Right cardiac atrium (tissue), 5 donors: Measurements from ENCODE around the gene SYNPO2L. TPM values are rescaled to one million over a fixed set of nuclear protein-coding genes. Genes with fewer than 3 reads are reported as not detected.

Experiments
- ATAC-seq, 2 donors: fragments of 200-7000 bp; cut with Tn5 transposase; one replicate each; pipeline versions ENCODE4 v1.8.0 to v1.9.1; 2020; ENCODE audit warnings: moderate library complexity in 2 of 2, mild to moderate bottlenecking in 1 of 2
- DNase-seq, 3 donors: peaks; one replicate each; pipeline ENCODE4 v3.0.0-alpha.2; 2020
- H3K27ac ChIP-seq: one replicate; pipeline ENCODE4 v1.5.1; 2013; ENCODE audit warnings: mild to moderate bottlenecking, low read length, control low read depth, moderate library complexity
- H3K27me3 ChIP-seq: one replicate; pipeline ENCODE4 v1.6.1; 2013; ENCODE audit not compliant: control insufficient read depth, insufficient read depth
- H3K4me1 ChIP-seq: one replicate; pipeline ENCODE4 v1.6.1; 2013; ENCODE audit warnings: low read length; ENCODE audit not compliant: control insufficient read depth, insufficient read depth
- H3K4me3 ChIP-seq: one replicate; pipeline ENCODE4 v1.5.1; 2013; ENCODE audit warnings: low read length, control low read depth
- H3K9me3 ChIP-seq: one replicate; pipeline ENCODE4 v1.6.1; 2013; ENCODE audit warnings: low read length; ENCODE audit not compliant: control insufficient read depth
- WGBS: extraction: QIAGEN DNeasy Blood & Tissue Kit; methylation state at CpG from one replicate; pipeline ENCODE4 v1.1.7; 2013; 5-methylcytosine and 5-hydroxymethylcytosine counted together
- intact Hi-C, 4 donors: fragments of 100-400 bp; cut with DNase I; formaldehyde crosslinking; loops; one replicate each; pipeline versions ENCODE4 v1.11.0 to v1.14.0; 2022 to 2023
- polyA plus RNA-seq: library from polyadenylated mRNA; stranded (reverse); fragments of 200-250 nt; gene quantifications from one replicate; pipeline ENCODE4 v1.2.3, GENCODE V29; 2013
- total RNA-seq, 4 donors: library from RNA; stranded (reverse); fragmentation: NEBNext Ultra II Directional; extraction: Animal tissue kit (Norgen Biotek cat#: 25700); gene quantifications; one replicate each; pipeline ENCODE4 v1.2.1, GENCODE V29; 2021
- donor health status: healthy with polysubstance abuse.
- donor health status: DM: no; HTN: yes; CAD: no.
- donor health status: DM: no; HTN: no; CAD: no.
- donor health status: DM: no; HTN: yes; CAD: no; lungs with severe emphysema.
- donor health status: DM: yes; HTN: yes; CAD: no.

The SYNPO2L gene
- total and polyA plus RNA-seq, 5 donors: 140 to 313 (median 202) TPM

DNA sequence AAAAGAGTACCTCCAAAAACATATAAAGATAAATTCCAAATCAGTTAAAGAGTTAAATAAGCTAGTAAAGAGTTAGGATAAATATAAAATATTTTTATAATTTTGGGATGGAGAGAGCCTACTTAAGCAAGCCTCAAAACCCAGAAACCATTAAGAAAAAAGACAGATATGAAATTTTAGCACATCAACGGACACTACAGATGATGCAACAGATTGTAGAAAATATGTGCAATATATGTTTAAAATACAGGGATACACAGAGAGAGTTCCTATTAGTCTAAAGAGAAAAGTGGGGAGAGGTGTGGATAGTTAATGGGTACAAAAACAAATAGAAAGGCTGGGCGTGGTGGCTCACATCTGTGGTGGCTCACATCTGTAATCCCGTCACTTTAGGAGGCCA lies 41.1 kb downstream of the SYNPO2L start:
- no peak for DNase-seq

DNA sequence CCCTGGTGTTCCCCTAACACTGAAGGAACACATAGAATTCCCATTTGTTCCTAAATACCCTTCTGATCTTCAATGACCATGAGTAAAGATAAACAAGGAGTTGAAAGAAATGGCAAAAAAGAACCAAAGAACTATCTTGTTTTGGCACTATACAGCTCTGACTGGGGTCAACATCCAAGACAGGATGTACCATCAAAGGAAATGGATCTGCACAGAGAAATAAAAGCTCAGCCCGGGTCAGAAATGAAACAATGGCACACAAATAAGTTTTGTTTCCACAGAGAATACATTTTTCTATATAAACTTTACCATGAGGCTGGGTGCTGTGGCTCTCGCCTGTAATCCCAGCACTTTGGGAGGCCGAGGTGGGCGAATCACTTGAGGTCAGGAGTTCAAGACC lies 46.7 kb downstream of the SYNPO2L start:
- no peaks in the 10 kb centered on the region for H3K4me1 ChIP-seq
- no peaks in the 10 kb centered on the region for H3K9me3 ChIP-seq
- ATAC-seq (no peak), DNase-seq (no peak)
- WGBS: 84% methylated on average over 4 of the region's 4 CpGs
- H3K27me3 ChIP-seq: no peaks in the 10 kb centered on the region
- no peak overlapping the region for H3K27ac ChIP-seq
- H3K4me3 ChIP-seq: no peak overlapping the region
- intact Hi-C loops: no loop called here

More for the DNA sequence above, 41.1 kb downstream of the SYNPO2L start:
- H3K27me3 ChIP-seq: no peaks in the 10 kb centered on the region
- 94% methylated on average over 3 of the region's 3 CpGs for WGBS
- ATAC-seq: no peak
- no peaks in the 10 kb centered on the region for H3K4me1 ChIP-seq
- intact Hi-C loops: no loop called here
- H3K9me3 ChIP-seq: no peaks in the 10 kb centered on the region
- H3K27ac ChIP-seq: no peak overlapping the region
- H3K4me3 ChIP-seq: no peak overlapping the region

DNA sequence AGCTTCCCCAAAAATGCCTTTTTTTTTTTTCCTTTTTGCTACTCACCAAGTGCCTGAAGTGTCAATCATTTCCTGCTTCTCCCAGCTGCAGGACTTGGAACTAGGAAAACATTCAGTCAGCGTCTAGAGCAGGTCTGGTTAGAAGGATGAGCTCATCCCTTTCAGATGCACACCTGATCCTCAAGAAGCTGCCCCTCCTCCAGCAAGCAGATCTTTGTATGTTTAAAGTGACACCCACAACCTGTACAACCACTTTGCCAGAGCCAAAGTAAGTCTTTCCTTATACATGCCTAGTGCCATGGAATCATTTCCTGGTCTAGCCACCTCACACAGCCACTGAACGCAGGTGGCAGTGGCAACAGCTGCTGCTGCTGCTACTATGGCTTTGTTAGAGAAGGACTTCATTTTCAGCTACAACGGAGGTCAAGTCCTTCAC lies 54.3 kb downstream of the SYNPO2L start:
- Histone ChIP-seq H3K9me3 (no peaks in the 10 kb centered on the region), H3K27me3 (no peaks in the 10 kb centered on the region), H3K4me1 (no peaks in the 10 kb centered on the region), H3K27ac (no peak overlapping the region), H3K4me3 (no peak overlapping the region)
- intact Hi-C loops: no loop called here
- WGBS: 49% methylated on average over 3 of the region's 3 CpGs
- DNase-seq (no peak), ATAC-seq (peak in 1 of 2 donors; percentile 38)

DNA sequence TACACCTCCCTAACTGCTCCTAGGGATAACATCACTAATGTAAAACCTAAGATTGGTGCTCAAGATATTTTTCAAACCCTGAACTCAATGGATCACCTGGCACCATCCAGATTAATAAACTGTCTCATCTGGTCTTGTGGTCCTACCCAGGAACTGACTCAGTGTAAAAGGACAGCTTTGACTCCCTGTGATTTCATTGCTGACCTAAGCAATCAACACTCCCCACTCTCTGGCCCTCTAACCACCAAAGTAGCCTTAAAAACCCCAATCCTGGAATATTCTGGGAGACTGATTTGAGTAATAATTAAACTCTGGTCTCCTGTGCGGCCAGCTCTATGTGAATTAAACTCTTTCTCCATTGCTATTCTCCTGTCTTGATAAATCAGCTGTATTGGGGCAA lies 58.5 kb downstream of the SYNPO2L start:
- Histone ChIP-seq H3K27ac (no peak overlapping the region), H3K9me3 (no peaks in the 10 kb centered on the region), H3K4me1 (no peaks in the 10 kb centered on the region), H3K4me3 (no peak overlapping the region), H3K27me3 (no peaks in the 10 kb centered on the region)
- DNase-seq (no peak), ATAC-seq (no peak)
- intact Hi-C loops: no loop called here
- WGBS: 96% methylated on average over 1 of the region's 1 CpG

Other genes with a start within 250 kb of the SYNPO2L start
- gene ANXA7, start 242.0 kb downstream of the SYNPO2L start, total RNA-seq: 100 to 1,000 TPM in 3 of 4 donors, 10 to 100 TPM in 1; 98.4 to 122 (median 113) TPM
- 78.6 TPM for gene ANXA7, start 242.0 kb downstream of the SYNPO2L start, polyA plus RNA-seq
- gene MSS51, start 222.5 kb downstream of the SYNPO2L start, total RNA-seq: 1 to 10 TPM; 1.1 to 2.1 (median 1.4) TPM
- 1.4 TPM for gene MSS51, start 222.5 kb downstream of the SYNPO2L start, polyA plus RNA-seq
- 10 to 100 TPM; 50.3 to 61.3 (median 57.1) TPM for gene PPP3CB, start 160.0 kb downstream of the SYNPO2L start, total RNA-seq
- gene PPP3CB, start 160.0 kb downstream of the SYNPO2L start, polyA plus RNA-seq: 34.5 TPM
- gene USP54, start 64.7 kb downstream of the SYNPO2L start, total RNA-seq: 10 to 100 TPM; 23.5 to 65.6 (median 24.0) TPM
- 7.5 TPM for gene USP54, start 64.7 kb downstream of the SYNPO2L start, polyA plus RNA-seq
- gene MYOZ1, start 14.6 kb downstream of the SYNPO2L start, total RNA-seq: 100 to 1,000 TPM in 1 of 4 donors, 10 to 100 TPM in 3; 19.5 to 101 (median 52.3) TPM
- 72.6 TPM for gene MYOZ1, start 14.6 kb downstream of the SYNPO2L start, polyA plus RNA-seq
- gene AGAP5, start 42.1 kb upstream of the SYNPO2L start, total RNA-seq: 1 to 10 TPM; 3.1 to 4.6 (median 3.7) TPM
- gene AGAP5, start 42.1 kb upstream of the SYNPO2L start, polyA plus RNA-seq: 2.8 TPM
- 10 to 100 TPM; 43.7 to 50.9 (median 46.2) TPM for gene SEC24C, start 88.3 kb upstream of the SYNPO2L start, total RNA-seq
- gene SEC24C, start 88.3 kb upstream of the SYNPO2L start, polyA plus RNA-seq: 30.6 TPM
- gene CHCHD1, start 126.0 kb upstream of the SYNPO2L start, total RNA-seq: 10 to 100 TPM; 20.6 to 28.1 (median 23.2) TPM
- gene CHCHD1, start 126.0 kb upstream of the SYNPO2L start, polyA plus RNA-seq: 76.8 TPM
- 10 to 100 TPM; 53.3 to 67.3 (median 62.9) TPM for gene ZSWIM8, start 129.6 kb upstream of the SYNPO2L start, total RNA-seq
- gene ZSWIM8, start 129.6 kb upstream of the SYNPO2L start, polyA plus RNA-seq: 61.2 TPM
- 10 to 100 TPM; 13.8 to 17.5 (median 15.5) TPM for gene NDST2, start 155.6 kb upstream of the SYNPO2L start, total RNA-seq
- gene NDST2, start 155.6 kb upstream of the SYNPO2L start, polyA plus RNA-seq: 9.6 TPM
- gene CAMK2G, start 218.5 kb upstream of the SYNPO2L start, total RNA-seq: 10 to 100 TPM; 10.0 to 18.2 (median 13.7) TPM
- gene CAMK2G, start 218.5 kb upstream of the SYNPO2L start, polyA plus RNA-seq: 7.3 TPM